Endodermal cell (in vitro differentiated cells): ENCODE measurements around the gene GDF2. TPM values are rescaled to one million over a fixed set of nuclear protein-coding genes. Genes with fewer than 3 reads are reported as not detected.
A peak's percentile ranks its signal among the peaks of the same experiment; 100 is the strongest.

Experiments used
- DNase-seq: peaks from one replicate; pipeline ENCODE4 v3.0.0-alpha.2; 2017
- H3K27ac ChIP-seq: 2 replicates; pipeline ENCODE4 v1.5.1; 2013; ENCODE audit warnings: mild to moderate bottlenecking, low read depth, low read length, moderate library complexity
- H3K27me3 ChIP-seq: 2 replicates; pipeline ENCODE4 v1.6.1; 2013; ENCODE audit warnings: mild to moderate bottlenecking, low read length, moderate library complexity; ENCODE audit not compliant: insufficient read depth, control insufficient read depth, poor library complexity, severe bottlenecking
- H3K36me3 ChIP-seq: 2 replicates; pipeline ENCODE4 v1.7.0; 2013; ENCODE audit warnings: mild to moderate bottlenecking, low read length, moderate library complexity; ENCODE audit not compliant: control insufficient read depth, insufficient read depth
- H3K4me1 ChIP-seq: one replicate; pipeline ENCODE4 v1.7.0; 2013; ENCODE audit warnings: low read length; ENCODE audit not compliant: control insufficient read depth, insufficient read depth
- H3K4me3 ChIP-seq: 2 replicates; pipeline ENCODE4 v1.5.1; 2013; ENCODE audit warnings: mild to moderate bottlenecking, low read length, moderate library complexity
- H3K9ac ChIP-seq: 2 replicates; pipeline ENCODE4 v1.6.1; 2013; ENCODE audit warnings: mild to moderate bottlenecking, low read length, moderate library complexity; ENCODE audit not compliant: poor library complexity, severe bottlenecking; ENCODE audit errors: extremely low read depth
- H3K9me3 ChIP-seq: 2 replicates; pipeline ENCODE4 v1.6.1; 2013; ENCODE audit warnings: mild to moderate bottlenecking, low read length, moderate library complexity; ENCODE audit not compliant: control insufficient read depth
- H3K27ac Mint-ChIP-seq: 2 replicates; pipeline ENCODE4 v1.8.0; 2020; ENCODE audit warnings: mixed read lengths
- H3K27me3 Mint-ChIP-seq: 2 replicates; pipeline ENCODE4 v1.8.0; 2021; ENCODE audit warnings: mild to moderate bottlenecking, mixed read lengths; ENCODE audit not compliant: insufficient read depth
- H3K36me3 Mint-ChIP-seq: 2 replicates; pipeline ENCODE4 v1.8.0; 2020; ENCODE audit warnings: low read depth, mixed read lengths
- H3K4me1 Mint-ChIP-seq: 2 replicates; pipeline ENCODE4 v1.8.0; 2020; ENCODE audit warnings: mixed read lengths
- H3K4me3 Mint-ChIP-seq: 2 replicates; pipeline ENCODE4 v1.8.0; 2020; ENCODE audit warnings: mild to moderate bottlenecking, moderate library complexity, mixed read lengths
- H3K9me3 Mint-ChIP-seq: 2 replicates; pipeline ENCODE4 v1.8.0; 2020; ENCODE audit warnings: mild to moderate bottlenecking, mixed read lengths
- WGBS, 2 experiments: methylation state at CpG; one replicate each; pipeline versions ENCODE4 v1.1.5 to v1.1.7; 2013; ENCODE audit warnings: missing lambda C conversion rate in 2 of 2, mixed read lengths in 1 of 2; ENCODE audit not compliant: insufficient coverage in 1 of 2, insufficient read length in 1 of 2; 5-methylcytosine and 5-hydroxymethylcytosine counted together
- total RNA-seq, 2 donors: library from RNA; stranded (reverse); fragmentation: NEBNext Ultra II Directional in 1 of 2; extraction: Animal tissue kit (Norgen Biotek cat#: 25700) in 1 of 2; gene quantifications; 2 replicates in 1 of 2; 3 replicates in 1 of 2; pipeline ENCODE4 v1.2.1, GENCODE V29; 2021
- TF ChIP-seq, protein P1 (sequence below): fragments of 200-600 bp; sonication (generic); conservative IDR thresholded peaks from 2 replicates; pipeline ENCODE4 v1.5.0; 2021; ENCODE audit warnings: antibody characterized with exemption, mild to moderate bottlenecking

Gene GDF2
- total RNA-seq, 2 donors from 2014 or later, result not detected

DNA sequence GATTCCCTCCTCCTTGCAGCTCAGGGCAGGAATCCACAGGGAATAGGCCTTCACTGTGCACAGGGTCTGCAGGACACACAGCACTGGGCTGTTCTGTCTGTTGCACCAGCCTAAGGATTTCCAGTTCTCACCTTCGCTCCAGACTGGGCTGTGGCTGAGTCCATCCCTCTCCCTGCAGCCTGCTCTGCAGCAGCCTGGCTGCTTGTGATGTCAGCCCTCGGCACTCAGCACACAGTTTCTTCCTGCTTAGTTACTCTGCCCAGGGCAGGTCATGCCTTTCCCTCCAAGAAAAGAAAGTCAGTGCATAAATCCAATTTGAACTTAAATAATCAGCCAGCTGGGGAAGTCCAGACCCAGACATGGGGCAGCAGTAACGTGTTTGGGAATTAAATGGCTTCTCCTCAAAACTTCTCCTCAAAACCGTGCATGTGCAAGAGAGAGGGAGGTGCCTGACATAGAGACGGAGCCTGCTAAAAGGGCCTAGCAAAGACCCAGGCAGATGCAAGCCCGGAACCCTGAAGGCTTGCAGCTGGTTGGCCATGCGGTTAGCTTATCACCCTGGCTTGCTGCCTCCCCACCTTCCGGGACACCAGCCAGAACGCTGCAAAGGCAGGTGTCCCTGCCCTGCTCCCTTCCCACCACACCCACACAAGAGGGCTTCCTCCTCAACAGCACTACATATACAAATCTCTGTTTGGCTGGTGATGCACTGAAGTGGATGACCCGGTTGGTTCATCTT lies 10.9 kb upstream of the GDF2 start:
- no peak overlapping the region for H3K4me3 Mint-ChIP-seq
- Histone ChIP-seq H3K27me3 (peaks cover 4% of the 10 kb centered on the region), H3K36me3 (no peaks in the 10 kb centered on the region), H3K4me3 (no peak overlapping the region), H3K27ac (no peak overlapping the region), H3K9ac (no peak overlapping the region), H3K4me1 (no peaks in the 10 kb centered on the region), H3K9me3 (no peaks in the 10 kb centered on the region)
- no peaks in the 10 kb centered on the region for H3K36me3 Mint-ChIP-seq
- H3K4me1 Mint-ChIP-seq, result no peaks in the 10 kb centered on the region
- TF ChIP-seq, protein P1, sequence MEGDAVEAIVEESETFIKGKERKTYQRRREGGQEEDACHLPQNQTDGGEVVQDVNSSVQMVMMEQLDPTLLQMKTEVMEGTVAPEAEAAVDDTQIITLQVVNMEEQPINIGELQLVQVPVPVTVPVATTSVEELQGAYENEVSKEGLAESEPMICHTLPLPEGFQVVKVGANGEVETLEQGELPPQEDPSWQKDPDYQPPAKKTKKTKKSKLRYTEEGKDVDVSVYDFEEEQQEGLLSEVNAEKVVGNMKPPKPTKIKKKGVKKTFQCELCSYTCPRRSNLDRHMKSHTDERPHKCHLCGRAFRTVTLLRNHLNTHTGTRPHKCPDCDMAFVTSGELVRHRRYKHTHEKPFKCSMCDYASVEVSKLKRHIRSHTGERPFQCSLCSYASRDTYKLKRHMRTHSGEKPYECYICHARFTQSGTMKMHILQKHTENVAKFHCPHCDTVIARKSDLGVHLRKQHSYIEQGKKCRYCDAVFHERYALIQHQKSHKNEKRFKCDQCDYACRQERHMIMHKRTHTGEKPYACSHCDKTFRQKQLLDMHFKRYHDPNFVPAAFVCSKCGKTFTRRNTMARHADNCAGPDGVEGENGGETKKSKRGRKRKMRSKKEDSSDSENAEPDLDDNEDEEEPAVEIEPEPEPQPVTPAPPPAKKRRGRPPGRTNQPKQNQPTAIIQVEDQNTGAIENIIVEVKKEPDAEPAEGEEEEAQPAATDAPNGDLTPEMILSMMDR, result no peak
- peaks cover 20% of the 10 kb centered on the region for H3K27me3 Mint-ChIP-seq
- WGBS, 2 experiments, result 85 to 100% methylated on average over 2 to 10 of the region's 10 CpGs
- H3K9me3 Mint-ChIP-seq, result no peaks in the 10 kb centered on the region
- no peak overlapping the region for H3K27ac Mint-ChIP-seq
- DNase-seq, result no peak

DNA sequence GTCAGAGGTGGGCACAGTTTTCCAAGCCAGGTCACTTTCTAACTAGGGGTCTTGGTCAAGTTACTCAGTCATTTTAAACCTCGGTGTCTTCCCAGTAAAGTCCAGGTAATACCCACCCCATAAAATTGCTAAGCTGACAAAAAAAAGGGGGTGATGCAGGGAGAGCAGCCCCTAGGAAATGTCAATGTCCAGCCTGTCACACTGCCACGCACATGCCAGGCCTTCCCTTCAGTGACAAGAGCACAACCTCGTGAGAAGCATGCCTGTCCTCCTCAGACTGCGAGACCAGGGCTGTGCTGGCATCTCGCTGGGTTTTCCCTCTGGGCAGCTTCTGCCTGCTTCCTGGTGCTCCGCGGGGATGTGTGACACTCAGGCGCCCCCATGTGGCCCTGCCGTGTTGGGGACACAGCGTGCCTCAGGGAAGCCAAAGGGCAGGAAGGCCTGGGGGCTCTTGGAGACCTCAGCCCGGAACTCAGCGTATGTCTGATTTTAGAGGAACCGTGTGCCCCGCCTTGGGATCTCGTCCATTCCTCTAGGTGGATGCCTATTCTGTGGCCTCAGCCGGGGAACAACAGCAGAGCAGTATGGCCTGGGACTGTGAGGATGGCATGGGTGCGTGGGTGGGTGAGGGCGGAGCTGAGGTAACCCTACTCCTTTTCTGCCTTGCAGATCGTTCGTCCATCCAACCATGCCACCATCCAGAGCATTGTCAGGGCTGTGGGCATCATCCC lies 10.2 kb upstream of the GDF2 start:
- no peaks in the 10 kb centered on the region for H3K4me1 ChIP-seq
- Mint-ChIP-seq H3K27ac (no peak overlapping the region), H3K9me3 (no peaks in the 10 kb centered on the region), H3K4me3 (no peak overlapping the region), H3K27me3 (peaks cover 16% of the 10 kb centered on the region), H3K4me1 (no peaks in the 10 kb centered on the region), H3K36me3 (no peaks in the 10 kb centered on the region)
- DNase-seq, result peak; percentile 95
- H3K27me3 ChIP-seq, result peaks cover under 1% of the 10 kb centered on the region
- TF ChIP-seq, protein P1, result peak; percentile 93
- WGBS, 2 experiments, result 42 to 45% methylated on average over 14 to 20 of the region's 20 CpGs
- H3K9ac ChIP-seq, result no peak overlapping the region
- no peak overlapping the region for H3K27ac ChIP-seq
- no peaks in the 10 kb centered on the region for H3K36me3 ChIP-seq
- H3K9me3 ChIP-seq, result no peaks in the 10 kb centered on the region
- no peak overlapping the region for H3K4me3 ChIP-seq

DNA sequence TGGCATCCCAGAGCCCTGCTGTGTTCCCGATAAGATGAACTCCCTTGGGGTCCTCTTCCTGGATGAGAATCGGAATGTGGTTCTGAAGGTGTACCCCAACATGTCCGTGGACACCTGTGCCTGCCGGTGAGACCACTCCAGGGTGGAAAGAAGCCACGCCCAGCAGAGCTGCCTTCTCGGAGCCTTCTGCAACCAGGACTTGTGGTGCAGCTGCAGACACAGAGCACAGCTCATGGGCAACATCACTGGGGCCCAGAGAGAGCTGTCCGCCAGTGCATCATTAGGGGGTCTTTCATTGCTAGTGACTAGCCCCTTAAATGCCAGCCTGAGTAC lies 9.6 kb upstream of the GDF2 start:
- Mint-ChIP-seq H3K36me3 (no peaks in the 10 kb centered on the region), H3K4me1 (no peaks in the 10 kb centered on the region), H3K27ac (no peak overlapping the region), H3K4me3 (no peak overlapping the region), H3K27me3 (peaks cover 12% of the 10 kb centered on the region), H3K9me3 (no peaks in the 10 kb centered on the region)
- H3K27me3 ChIP-seq, result no peaks in the 10 kb centered on the region
- H3K4me1 ChIP-seq, result no peaks in the 10 kb centered on the region
- no peak overlapping the region for H3K27ac ChIP-seq
- no peak overlapping the region for H3K4me3 ChIP-seq
- TF ChIP-seq, protein P1, result no peak
- H3K9me3 ChIP-seq, result no peaks in the 10 kb centered on the region
- DNase-seq, result no peak
- no peak overlapping the region for H3K9ac ChIP-seq
- H3K36me3 ChIP-seq, result no peaks in the 10 kb centered on the region
- WGBS, 2 experiments, result 85 to 91% methylated on average over 4 to 7 of the region's 7 CpGs
